A172 (cell line): ENCODE data around the gene UROC1. TPM values are rescaled to one million over a fixed set of nuclear protein-coding genes. Genes with fewer than 3 reads are reported as not detected.

Source experiments
- DNase-seq: peaks from one replicate; pipeline ENCODE4 v3.0.0-alpha.2; 2015; ENCODE audit warnings: low spot score
- total RNA-seq: library from RNA; depleted of rRNA; stranded (reverse); fragments of >200 nt; shearing (Covaris generic); gene quantifications from 2 replicates; pipeline ENCODE4 v1.2.3, GENCODE V29; 2014; rRNA removed

Gene UROC1
- total RNA-seq, 1 experiment from 2014 or later = not detected

- no peak for DNase-seq
Measured at GRCh38 chr3:126440709-126440995, 76.9 kb downstream of the UROC1 start.

- no peak for DNase-seq
Measured at GRCh38 chr3:126439968-126440708, 77.4 kb downstream of the UROC1 start.

GRCh38 chr3:126439346-126439967 is 78.1 kb downstream of the UROC1 start:
- DNase-seq = no peak

- DNase-seq = no peak
Measured at GRCh38 chr3:126438746-126439145, 78.8 kb downstream of the UROC1 start.

DNA sequence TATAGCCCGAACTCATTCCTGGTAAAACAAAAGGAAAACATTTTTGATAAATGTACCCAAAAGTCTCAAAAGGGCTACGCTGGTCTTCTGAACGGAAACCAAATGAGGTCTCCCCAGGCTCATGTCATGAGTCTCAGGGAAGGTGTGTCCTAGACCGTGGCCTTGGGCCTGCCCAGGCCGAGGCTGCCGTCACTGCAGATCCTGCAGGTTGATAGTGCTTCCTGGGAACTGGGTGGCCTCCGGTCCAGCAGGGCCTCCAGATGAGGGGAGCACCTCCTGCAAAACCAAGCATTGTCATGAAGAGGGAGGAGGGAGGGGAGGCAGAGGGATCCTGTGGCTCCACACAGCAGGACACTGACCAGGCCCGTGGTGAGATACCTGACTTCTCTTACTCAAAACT is 79.4 kb downstream of the UROC1 start:
- no peak for DNase-seq

DNA sequence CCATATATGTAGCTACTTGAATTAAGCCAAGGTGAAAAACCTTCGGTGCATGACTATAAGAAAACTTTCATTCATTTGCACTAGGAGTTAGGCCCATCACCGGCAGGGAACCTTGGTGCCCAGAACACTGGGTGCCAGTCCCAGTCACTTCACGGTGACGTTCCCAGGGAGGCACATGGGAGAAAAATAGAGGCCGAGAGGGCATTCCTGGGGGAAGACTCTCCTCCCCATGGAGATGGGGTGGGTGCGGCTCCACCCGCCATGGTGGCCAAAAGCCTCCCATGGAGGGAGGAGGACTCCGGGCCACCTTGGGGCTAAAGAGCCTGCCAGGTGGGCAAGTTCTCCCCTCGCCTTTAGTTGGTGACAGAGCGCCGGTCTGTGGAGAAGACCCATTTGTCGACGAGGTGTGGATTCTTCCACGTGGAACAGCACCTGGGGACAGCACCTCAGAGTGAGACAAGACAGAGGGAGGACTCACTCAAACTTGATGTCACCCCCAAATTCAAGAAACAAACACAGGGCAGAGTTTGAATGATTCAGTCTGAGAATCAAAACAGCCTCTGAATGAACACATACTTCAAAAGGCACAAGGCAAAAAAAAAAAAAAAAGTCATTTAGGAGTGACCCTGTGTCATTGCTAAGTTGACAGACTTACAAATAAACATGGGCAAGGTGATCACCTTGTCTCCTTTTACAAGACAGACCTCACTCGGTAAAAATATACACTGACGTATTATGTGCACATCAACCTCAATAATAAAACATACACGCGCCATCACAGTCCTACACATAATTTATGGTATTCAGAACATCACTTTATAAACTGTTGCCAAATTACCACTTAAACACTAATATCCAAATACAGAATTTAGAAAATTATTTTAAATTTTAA is 80.5 kb downstream of the UROC1 start:
- no peak for DNase-seq

- DNase-seq = no peak
Measured at GRCh38 chr3:126435456-126436315, 81.9 kb downstream of the UROC1 start.

GRCh38 chr3:126434931-126435411 is 82.6 kb downstream of the UROC1 start:
- DNase-seq = no peak

DNA sequence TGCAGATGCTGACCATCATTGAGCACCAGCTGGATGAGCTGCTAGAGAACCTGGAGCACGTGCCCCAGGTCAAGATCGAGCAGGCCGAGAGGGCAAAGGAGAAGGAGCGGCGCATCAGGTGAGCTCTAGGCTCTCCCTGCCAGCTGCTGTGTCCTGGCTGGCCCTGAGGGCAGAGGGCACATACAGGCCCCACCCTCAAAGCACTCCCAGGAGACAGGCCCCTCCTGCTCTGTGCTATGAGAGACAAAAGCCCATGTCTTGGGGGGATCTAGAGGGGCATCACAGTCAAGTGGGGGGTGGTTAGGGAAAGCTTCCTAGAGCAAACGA is 83.3 kb downstream of the UROC1 start:
- DNase-seq = no peak

DNA sequence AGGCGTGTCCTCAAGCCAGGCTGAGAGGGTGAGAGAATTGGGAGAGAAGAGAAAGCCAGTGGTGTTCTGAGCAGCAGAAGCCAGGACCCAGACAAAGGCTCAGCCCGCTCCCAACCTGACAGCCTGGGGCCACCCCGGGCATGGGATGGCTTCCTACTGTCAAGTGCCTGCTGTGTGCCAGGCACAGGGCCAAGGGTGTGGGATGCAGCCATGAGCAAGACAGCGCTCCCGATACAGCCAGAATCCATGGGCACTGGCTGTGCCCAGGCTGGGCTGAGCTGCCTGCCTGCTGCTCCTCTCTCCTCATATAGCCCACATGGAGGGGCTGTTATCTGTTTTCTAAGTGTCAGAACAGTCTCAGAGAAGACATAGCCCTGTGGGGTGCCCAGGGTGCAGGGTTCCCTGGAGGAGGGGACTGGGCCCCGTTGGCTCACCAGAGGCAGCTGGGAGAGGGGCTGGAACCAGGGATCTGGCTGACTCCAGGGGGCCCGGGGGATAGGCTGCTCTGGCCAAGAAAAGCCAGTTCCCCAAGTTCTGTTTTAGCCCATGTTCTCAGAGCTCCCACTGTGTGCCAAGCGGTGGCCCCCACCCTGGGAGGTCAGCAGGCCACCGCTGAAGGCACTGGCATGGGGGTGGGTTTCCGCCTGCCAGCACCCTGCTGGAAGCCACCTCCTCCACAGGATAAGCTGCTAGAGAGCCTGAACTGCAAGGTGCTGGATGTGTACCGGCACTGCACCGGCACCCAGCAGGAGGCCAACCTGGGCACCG is 83.9 kb downstream of the UROC1 start:
- DNase-seq = no peak

- DNase-seq = no peak
Measured at GRCh38 chr3:126433105-126433430, 84.5 kb downstream of the UROC1 start.

DNA sequence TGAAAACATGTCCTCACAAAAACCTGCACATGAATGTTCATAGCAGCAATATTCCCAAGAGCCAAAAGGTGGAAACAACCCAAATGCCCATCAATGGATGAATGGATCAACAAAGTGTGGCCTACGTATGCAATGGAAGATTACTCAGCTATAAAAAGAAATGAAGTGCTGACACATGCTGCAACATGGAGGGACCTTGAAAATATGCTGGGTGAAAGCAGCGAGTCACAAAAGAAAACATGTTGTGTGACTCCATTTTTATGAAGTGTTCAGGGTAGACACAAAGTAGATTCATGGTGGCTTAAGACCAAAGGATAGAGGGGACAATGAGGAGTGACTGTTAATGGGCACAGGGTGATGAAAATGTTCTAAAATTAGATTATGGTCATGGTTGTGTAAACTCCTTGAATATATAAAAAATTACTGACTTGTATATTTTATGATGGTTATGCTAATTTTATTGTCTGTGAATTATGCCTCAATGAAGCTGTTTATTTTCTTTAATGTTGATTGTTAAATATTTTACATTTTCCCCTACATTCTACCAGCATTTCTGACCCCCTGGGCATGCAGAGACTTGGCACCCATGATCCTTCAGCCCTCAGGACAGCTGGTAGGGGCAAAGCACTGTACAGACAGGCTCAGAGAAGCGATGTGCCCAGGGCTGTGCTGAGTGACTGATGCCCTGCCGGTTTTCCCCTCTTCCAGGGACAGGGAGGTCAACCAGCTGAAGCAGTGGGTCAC is 85.0 kb downstream of the UROC1 start:
- no peak for DNase-seq

Other genes with a start within 250 kb of the UROC1 start
- gene KLF15, start 160.4 kb downstream of the UROC1 start, total RNA-seq = 0.03 and 0.31 TPM in 2 replicates
- gene CFAP100, start 122.9 kb downstream of the UROC1 start, total RNA-seq = not detected in 2 replicates
- gene ZXDC, start 41.9 kb downstream of the UROC1 start, total RNA-seq = 19.2 and 24.0 TPM in 2 replicates
- 0.26 TPM in 1 of 2 replicates, not detected in the other for gene CHST13, start 6.4 kb upstream of the UROC1 start, total RNA-seq
- gene C3orf22, start 41.2 kb upstream of the UROC1 start, total RNA-seq = not detected in 2 replicates
- gene TXNRD3, start 137.4 kb upstream of the UROC1 start, total RNA-seq = 16.2 and 22.3 TPM in 2 replicates
- 35.8 and 49.4 TPM in 2 replicates for gene CHCHD6, start 186.5 kb upstream of the UROC1 start, total RNA-seq